Testis (tissue), 3 donors: ENCODE data around the gene FES. TPM values are rescaled to one million over a fixed set of nuclear protein-coding genes. Genes with fewer than 3 reads are reported as not detected.

ENCODE experiments used
- DNase-seq: peaks from one replicate; pipeline ENCODE4 v3.0.0-alpha.2; 2019
- H3K27ac ChIP-seq, 2 donors: fragments of 200-600 bp; sonication (generic); one replicate each; pipeline ENCODE4 v1.5.1; 2019
- H3K27me3 ChIP-seq: fragments of 200-600 bp; sonication (generic); one replicate; pipeline ENCODE4 v1.5.1; 2019
- H3K36me3 ChIP-seq: fragments of 200-600 bp; sonication (generic); one replicate; pipeline ENCODE4 v1.5.1; 2017; ENCODE audit warnings: low read depth; ENCODE audit errors: missing control alignments
- H3K4me1 ChIP-seq: fragments of 200-600 bp; sonication (generic); one replicate; pipeline ENCODE4 v1.5.1; 2019
- H3K4me3 ChIP-seq, 2 donors: fragments of 200-600 bp; sonication (generic); one replicate each; pipeline ENCODE4 v1.5.1; 2017 to 2019
- H3K9me3 ChIP-seq: fragments of 200-600 bp; sonication (generic); one replicate; pipeline ENCODE4 v1.5.1; 2017
- CTCF ChIP-seq, 3 experiments: fragments of 450-650 bp in 2 of 3; fragments of 200-600 bp in 1 of 3; sonication (generic) in 1 of 3; IDR thresholded peaks; one replicate each; pipeline ENCODE4 v1.5.1; 2016 to 2019; ENCODE audit warnings: antibody characterized with exemption in 3 of 3, mild to moderate bottlenecking in 2 of 3, moderate library complexity in 1 of 3
- POLR2A ChIP-seq: fragments of 450-650 bp; IDR thresholded peaks from one replicate; pipeline ENCODE4 v1.6.1; 2017; ENCODE audit warnings: antibody characterized with exemption, mild to moderate bottlenecking, moderate library complexity
- WGBS, 2 donors: methylation state at CpG; one replicate each; pipeline ENCODE4 v1.1.5; 2018; 5-methylcytosine and 5-hydroxymethylcytosine counted together
- intact Hi-C: fragments of 100-400 bp; cut with DNase I; formaldehyde crosslinking; loops from one replicate; pipeline ENCODE4 v1.15.1; 2023; ENCODE audit warnings: low total_unique reads
- polyA plus RNA-seq: library from polyadenylated mRNA; stranded (reverse); fragments of 350-450 nt; fragmentation: Illumina TruSeq; extraction: RNeasy Lipid Tissue Mini Kit (QIAGEN cat#74804); gene quantifications from one replicate; pipeline ENCODE4 v1.2.3, GENCODE V29; 2014; ENCODE audit warnings: low read depth, low replicate concordance; ENCODE audit not compliant: insufficient read depth
- total RNA-seq, 2 donors: library from RNA; depleted of rRNA; stranded (reverse); fragments of >200 nt; gene quantifications; one replicate each; pipeline ENCODE4 v1.2.3, GENCODE V29; 2016

FES gene
- total and polyA plus RNA-seq, 3 donors from 2014 or later = 14.4 to 23.1 (median 18.6) TPM

DNA sequence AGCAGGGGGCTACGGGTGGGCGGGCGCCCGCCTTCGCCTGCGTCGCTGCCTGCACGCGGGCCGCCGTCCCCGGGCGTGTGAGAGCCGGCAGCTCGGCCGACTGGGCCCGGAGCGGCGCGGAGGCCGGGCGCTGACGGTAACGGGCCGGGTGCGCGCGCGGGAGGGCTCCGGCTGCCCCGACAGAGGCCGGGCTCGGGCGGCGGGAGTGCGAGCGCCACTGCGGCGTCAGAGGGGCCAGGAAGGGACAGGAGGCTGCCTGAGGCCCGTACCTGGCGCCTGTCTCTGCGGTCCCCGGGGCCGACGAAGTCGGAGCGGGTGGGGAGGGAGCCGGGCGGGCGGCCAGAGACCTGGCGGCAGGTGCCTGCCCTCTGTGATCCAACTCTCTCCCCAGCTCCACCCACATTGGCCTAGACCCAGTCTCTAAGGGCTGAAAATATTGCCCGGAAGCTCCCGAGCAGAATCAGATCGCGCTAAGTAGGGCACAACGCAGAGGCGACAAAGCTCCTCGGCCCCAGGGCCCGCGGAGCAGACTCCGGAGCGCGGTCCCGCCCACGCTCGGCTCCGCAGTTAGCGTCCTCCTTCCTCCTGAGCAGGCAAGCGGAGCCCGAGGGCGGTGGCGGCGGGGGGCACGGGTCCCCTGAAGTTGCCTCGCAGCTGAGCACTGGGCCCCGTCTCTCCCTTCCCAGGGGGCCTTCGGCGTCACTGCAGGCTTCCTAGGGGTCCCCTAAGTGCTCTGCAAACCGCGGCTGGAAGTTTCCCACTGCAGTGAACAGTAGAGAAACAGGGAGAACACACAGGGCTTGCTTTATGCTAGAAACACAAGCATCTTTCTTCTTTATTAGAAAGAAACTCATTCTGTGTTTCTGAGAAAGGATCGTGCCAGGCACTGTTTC lies 18.8 kb downstream of the FES start, which contains the start of gene MAN2A2:
Gene MAN2A2 (plus strand): TSS at position 463 of the 893 bp plus-strand sequence. CDS start 906 bp downstream, outside the sequence.
- DNase-seq = peak; percentile 53
- Histone ChIP-seq H3K27ac (peak within 1 kb of the TSS; percentile 76 to 94), H3K27me3 (no peaks in the 10 kb centered on the region), H3K4me1 (peaks cover 18% of the 10 kb centered on the region), H3K4me3 (peak within 1 kb of the TSS; percentile 65 to 74), H3K9me3 (no peaks in the 10 kb centered on the region), H3K36me3 (no peaks in the 10 kb centered on the region)
- intact Hi-C loops = no loop called here
- TF ChIP-seq POLR2A (no peak), CTCF (IDR thresholded peaks at IDR 0.05) (no peak)
- WGBS, 2 donors = 0% methylated on average over 17 to 64 of the region's 81 CpGs

- Histone ChIP-seq H3K27ac (peak overlapping the region; percentile 71 to 94), H3K9me3 (no peaks in the 10 kb centered on the region), H3K27me3 (no peaks in the 10 kb centered on the region), H3K36me3 (no peaks in the 10 kb centered on the region), H3K4me3 (peak overlapping the region; percentile 65 to 74), H3K4me1 (peaks cover 18% of the 10 kb centered on the region)
- TF ChIP-seq POLR2A (no peak), CTCF (IDR thresholded peaks at IDR 0.05) (no peak)
- peak; percentile 46 for DNase-seq
- intact Hi-C loops = no loop called here
- 54 to 67% methylated on average over 14 to 18 of the region's 18 CpGs for WGBS, 2 donors
Measured at GRCh38 chr15:90903733-90904536, 19.6 kb downstream of the FES start.

GRCh38 chr15:90904746-90905145 lies 20.4 kb downstream of the FES start:
- Histone ChIP-seq H3K4me1 (peaks cover 18% of the 10 kb centered on the region), H3K4me3 (no peak overlapping the region), H3K27ac (no peak overlapping the region), H3K9me3 (no peaks in the 10 kb centered on the region), H3K36me3 (no peaks in the 10 kb centered on the region), H3K27me3 (no peaks in the 10 kb centered on the region)
- TF ChIP-seq POLR2A (no peak), CTCF (IDR thresholded peaks at IDR 0.05) (no peak)
- DNase-seq = no peak
- intact Hi-C loops = no loop called here
- WGBS, 2 donors = 92 to 95% methylated on average over 9 of the region's 9 CpGs

DNA sequence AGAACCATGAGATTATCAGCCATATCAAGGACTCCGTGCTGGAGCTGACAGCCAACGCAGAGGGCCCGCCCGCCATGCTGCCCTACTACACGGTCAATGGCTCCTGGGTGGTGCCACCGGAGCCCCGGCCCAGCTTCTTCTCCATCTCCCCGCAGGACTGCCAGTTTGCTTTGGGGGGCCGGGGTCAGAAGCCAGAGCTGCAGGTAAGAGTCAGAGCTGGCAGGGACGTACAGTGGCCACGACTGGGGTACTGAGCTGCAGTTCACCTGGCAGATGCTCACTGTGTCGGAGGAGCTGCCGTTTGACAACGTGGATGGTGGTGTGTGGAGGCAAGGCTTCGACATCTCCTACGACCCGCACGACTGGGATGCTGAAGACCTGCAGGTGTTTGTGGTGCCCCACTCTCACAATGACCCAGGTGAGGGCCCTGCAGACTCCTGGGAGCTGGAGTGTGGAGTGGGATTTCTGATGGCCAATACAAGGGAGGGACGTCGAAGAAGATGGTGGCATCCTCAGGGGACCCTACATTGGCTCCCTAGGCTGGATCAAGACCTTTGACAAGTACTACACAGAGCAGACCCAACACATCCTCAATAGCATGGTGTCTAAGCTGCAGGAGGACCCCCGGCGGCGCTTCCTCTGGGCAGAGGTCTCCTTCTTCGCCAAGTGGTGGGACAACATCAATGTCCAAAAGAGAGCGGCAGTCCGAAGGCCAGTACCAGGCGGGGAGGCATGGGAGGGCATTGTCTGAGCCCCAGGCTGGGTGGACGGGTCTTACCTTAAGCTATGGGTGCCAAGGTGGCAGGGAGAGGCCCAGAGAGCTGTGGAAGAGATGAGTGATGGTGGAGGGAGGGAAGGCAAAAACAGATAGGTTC lies 21.2 kb downstream of the FES start:
- no peaks in the 10 kb centered on the region for H3K27me3 ChIP-seq
- peaks cover 18% of the 10 kb centered on the region for H3K4me1 ChIP-seq
- no peaks in the 10 kb centered on the region for H3K36me3 ChIP-seq
- WGBS, 2 donors = 93 to 94% methylated on average over 17 to 27 of the region's 28 CpGs
- no peak overlapping the region for H3K27ac ChIP-seq
- TF ChIP-seq CTCF (IDR thresholded peaks at IDR 0.05) = no peak
- TF ChIP-seq POLR2A = no peak
- intact Hi-C loops = no loop called here
- no peaks in the 10 kb centered on the region for H3K9me3 ChIP-seq
- no peak overlapping the region for H3K4me3 ChIP-seq
- no peak for DNase-seq
